Measurements from ENCODE around the gene NLRP1. TPM values are rescaled to one million over a fixed set of nuclear protein-coding genes. Genes with fewer than 3 reads are reported as not detected.

The NLRP1 gene
- total RNA-seq, 4 donors from 2014 or later, result 15.4 to 19.5 (median 18.0) TPM

DNA sequence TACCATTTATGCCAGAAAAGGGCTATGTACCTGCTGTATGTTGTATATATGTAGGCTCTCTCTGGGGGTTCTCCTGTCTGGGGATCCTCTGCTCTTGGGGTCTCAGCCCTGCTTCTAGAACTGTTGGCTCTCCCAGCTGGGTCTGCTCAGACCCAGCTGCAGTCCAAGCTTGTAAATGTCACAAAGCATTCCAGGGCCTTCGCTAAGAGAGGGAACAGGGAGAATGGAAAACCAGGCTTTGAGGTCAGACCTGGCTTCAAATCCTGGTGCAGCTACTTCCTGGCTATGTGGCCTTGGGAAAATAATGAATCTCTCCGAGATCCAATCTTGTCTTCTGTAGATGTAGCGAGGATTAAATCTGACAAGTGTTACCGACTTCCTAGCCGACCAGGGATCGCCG lies 44.0 kb downstream of the NLRP1 start:
- H3K27me3 ChIP-seq, result no peaks in the 10 kb centered on the region
- H3K36me3 ChIP-seq, result peaks cover 0 to 78% (median 20%) of the 10 kb centered on the region in 4 donors
- DNase-seq (ENCODE audit: extremely low spot score), result no peak
- H3K4me1 ChIP-seq, result no peaks in the 10 kb centered on the region
- H3K9me3 ChIP-seq, result no peaks in the 10 kb centered on the region
- H3K27ac ChIP-seq (replicated peaks in 1 of 4), result no peak overlapping the region
- WGBS, result 83% methylated on average over 7 of the region's 7 CpGs
- TF ChIP-seq, protein P1, sequence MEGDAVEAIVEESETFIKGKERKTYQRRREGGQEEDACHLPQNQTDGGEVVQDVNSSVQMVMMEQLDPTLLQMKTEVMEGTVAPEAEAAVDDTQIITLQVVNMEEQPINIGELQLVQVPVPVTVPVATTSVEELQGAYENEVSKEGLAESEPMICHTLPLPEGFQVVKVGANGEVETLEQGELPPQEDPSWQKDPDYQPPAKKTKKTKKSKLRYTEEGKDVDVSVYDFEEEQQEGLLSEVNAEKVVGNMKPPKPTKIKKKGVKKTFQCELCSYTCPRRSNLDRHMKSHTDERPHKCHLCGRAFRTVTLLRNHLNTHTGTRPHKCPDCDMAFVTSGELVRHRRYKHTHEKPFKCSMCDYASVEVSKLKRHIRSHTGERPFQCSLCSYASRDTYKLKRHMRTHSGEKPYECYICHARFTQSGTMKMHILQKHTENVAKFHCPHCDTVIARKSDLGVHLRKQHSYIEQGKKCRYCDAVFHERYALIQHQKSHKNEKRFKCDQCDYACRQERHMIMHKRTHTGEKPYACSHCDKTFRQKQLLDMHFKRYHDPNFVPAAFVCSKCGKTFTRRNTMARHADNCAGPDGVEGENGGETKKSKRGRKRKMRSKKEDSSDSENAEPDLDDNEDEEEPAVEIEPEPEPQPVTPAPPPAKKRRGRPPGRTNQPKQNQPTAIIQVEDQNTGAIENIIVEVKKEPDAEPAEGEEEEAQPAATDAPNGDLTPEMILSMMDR (IDR thresholded peaks at IDR 0.05), result no peak
- TF ChIP-seq POLR2A (IDR thresholded peaks at IDR 0.05; ENCODE audit: low read depth), result no peak
- no peak for TF ChIP-seq POLR2AphosphoS5 (IDR thresholded peaks at IDR 0.05)
- no peak for TF ChIP-seq EP300 (IDR thresholded peaks at IDR 0.05)
- intact Hi-C loops (cut with DNase I), result no loop called here
- H3K4me3 ChIP-seq, result no peak overlapping the region

DNA sequence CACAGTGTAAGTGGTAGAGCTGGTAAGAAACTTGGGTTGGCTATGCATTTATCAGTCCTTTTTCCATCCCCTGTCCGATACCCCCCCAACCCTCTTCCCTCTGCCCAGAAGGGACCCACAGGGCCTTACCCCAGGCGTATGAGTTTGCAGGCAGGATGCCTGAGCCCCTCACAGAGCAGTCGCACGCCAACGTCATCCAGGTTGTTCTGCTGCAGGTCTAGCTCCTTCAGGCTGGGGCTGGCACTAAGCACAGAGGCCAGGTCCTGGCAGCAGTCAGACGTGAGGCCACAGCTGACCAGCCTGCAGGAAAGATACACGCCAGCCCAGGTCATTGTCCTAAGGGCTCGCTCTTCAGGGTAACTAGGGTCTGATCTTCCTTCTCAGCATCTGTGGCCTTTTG lies 45.0 kb downstream of the NLRP1 start:
- Histone ChIP-seq H3K27ac (replicated peaks in 1 of 4) (no peak overlapping the region), H3K9me3 (no peaks in the 10 kb centered on the region), H3K4me3 (no peak overlapping the region), H3K27me3 (no peaks in the 10 kb centered on the region), H3K4me1 (no peaks in the 10 kb centered on the region), H3K36me3 (peaks cover 0 to 86% (median 22%) of the 10 kb centered on the region in 4 donors)
- DNase-seq (ENCODE audit: extremely low spot score), result no peak
- TF ChIP-seq POLR2AphosphoS5 (IDR thresholded peaks at IDR 0.05), result no peak
- TF ChIP-seq, protein P1 (IDR thresholded peaks at IDR 0.05), result no peak
- no peak for TF ChIP-seq POLR2A (IDR thresholded peaks at IDR 0.05; ENCODE audit: low read depth)
- TF ChIP-seq EP300 (IDR thresholded peaks at IDR 0.05), result no peak
- intact Hi-C loops (cut with DNase I), result no loop called here
- WGBS, result 90% methylated on average over 5 of the region's 8 CpGs

DNA sequence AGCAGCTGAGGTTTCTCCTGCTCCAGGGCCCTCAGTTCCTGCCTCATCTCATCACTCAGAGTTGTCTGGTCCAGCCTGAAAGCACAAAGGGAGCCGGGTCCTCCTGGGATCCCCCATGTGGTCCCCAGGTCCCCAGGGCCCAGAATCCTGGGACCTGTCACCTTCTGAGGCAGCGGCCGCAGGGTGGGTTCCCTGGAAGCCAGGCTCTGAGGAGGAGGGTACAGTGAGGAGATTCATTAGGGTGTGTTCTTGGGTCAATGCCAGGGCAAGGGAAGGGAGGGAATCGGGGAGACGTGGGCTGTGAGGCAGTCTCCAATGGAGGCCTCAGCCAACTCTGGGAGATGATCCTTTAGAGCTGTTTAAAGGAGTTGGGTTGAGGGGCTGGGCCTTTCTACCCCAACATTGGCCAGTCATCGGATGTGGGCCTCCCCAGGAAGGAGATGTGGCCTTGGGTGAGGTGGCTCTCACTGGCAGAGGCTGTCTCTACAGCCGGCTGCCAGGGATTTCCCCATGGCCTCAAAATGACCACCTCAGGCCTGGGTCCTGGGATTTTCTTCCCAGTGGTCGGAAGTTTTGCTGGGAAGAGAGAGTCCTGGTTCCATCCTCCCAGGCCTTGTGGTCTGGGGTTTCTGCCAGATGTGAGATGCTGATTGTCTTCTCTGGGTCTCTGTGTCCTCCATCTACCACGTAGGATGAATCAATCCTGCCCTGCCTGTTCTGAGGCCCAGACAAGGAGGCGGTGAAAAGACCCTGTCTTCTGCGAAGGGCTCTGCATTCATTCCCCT lies 47.3 kb downstream of the NLRP1 start:
- no peak for TF ChIP-seq POLR2AphosphoS5 (IDR thresholded peaks at IDR 0.05)
- TF ChIP-seq POLR2A (IDR thresholded peaks at IDR 0.05; ENCODE audit: low read depth), result no peak
- TF ChIP-seq, protein P1 (IDR thresholded peaks at IDR 0.05), result no peak
- TF ChIP-seq EP300 (IDR thresholded peaks at IDR 0.05), result no peak
- Histone ChIP-seq H3K4me3 (no peak overlapping the region), H3K9me3 (no peaks in the 10 kb centered on the region), H3K27ac (replicated peaks in 1 of 4) (no peak overlapping the region), H3K4me1 (no peaks in the 10 kb centered on the region), H3K36me3 (peaks cover 0 to 91% (median 29%) of the 10 kb centered on the region in 4 donors), H3K27me3 (no peaks in the 10 kb centered on the region)
- intact Hi-C loops (cut with DNase I), result no loop called here
- no peak for DNase-seq (ENCODE audit: extremely low spot score)
- WGBS, result 70% methylated on average over 8 of the region's 11 CpGs

DNA sequence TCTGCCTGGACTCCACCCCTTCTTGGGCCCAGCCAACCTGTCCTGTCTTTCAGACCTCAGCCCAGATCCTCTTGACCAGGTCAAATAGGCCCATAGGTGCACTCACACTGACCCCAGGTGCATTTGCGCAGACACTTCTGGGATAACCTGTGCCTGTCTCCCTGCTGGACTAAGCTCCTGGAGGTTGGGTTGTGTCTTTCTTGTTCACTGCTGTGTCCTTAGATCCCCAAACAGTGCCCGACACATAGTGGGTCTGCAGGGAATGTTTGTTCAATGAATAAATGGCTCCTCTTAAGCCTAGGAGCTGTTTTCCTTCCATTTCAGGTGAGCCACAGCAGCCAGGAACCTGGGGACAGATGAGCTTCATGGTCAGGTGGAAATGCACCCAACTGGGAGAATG lies 48.9 kb downstream of the NLRP1 start:
- intact Hi-C loops (cut with DNase I), result no loop called here
- Histone ChIP-seq H3K27me3 (no peaks in the 10 kb centered on the region), H3K9me3 (no peaks in the 10 kb centered on the region), H3K4me1 (no peaks in the 10 kb centered on the region), H3K4me3 (no peak overlapping the region), H3K36me3 (peaks cover 0 to 91% (median 30%) of the 10 kb centered on the region in 4 donors), H3K27ac (replicated peaks in 1 of 4) (no peak overlapping the region)
- TF ChIP-seq EP300 (IDR thresholded peaks at IDR 0.05), result no peak
- TF ChIP-seq, protein P1 (IDR thresholded peaks at IDR 0.05), result no peak
- TF ChIP-seq POLR2AphosphoS5 (IDR thresholded peaks at IDR 0.05), result no peak
- no peak for TF ChIP-seq POLR2A (IDR thresholded peaks at IDR 0.05; ENCODE audit: low read depth)
- WGBS, result 95% methylated on average over 2 of the region's 2 CpGs
- DNase-seq (ENCODE audit: extremely low spot score), result no peak
